Lung (tissue), 12 donors: ENCODE measurements around the gene CPAMD8. TPM values are rescaled to one million over a fixed set of nuclear protein-coding genes. Genes with fewer than 3 reads are reported as not detected.

Experiments used
- ATAC-seq: fragments of 200-7000 bp; cut with Tn5 transposase; one replicate; pipeline ENCODE4 v1.9.1; 2020; ENCODE audit warnings: moderate number of reproducible peaks; ENCODE audit not compliant: insufficient read depth, low FRiP score
- DNase-seq, 3 donors: peaks; one replicate each; pipeline ENCODE4 v3.0.0-alpha.2; 2013 to 2017
- H3K27ac ChIP-seq, 2 donors: one replicate each; pipeline ENCODE4 v1.5.1; 2013; ENCODE audit warnings: mild to moderate bottlenecking in 2 of 2, moderate library complexity in 2 of 2, control low read depth in 1 of 2, inconsistent platforms in 1 of 2, low read depth in 1 of 2, low read length in 1 of 2
- H3K27me3 ChIP-seq, 3 donors: one replicate each; pipeline ENCODE4 v1.5.1; 2013; ENCODE audit warnings: low read length in 2 of 3; ENCODE audit not compliant: control insufficient read depth in 3 of 3, insufficient read depth in 3 of 3
- H3K36me3 ChIP-seq, 4 donors: one replicate each; pipeline ENCODE4 v1.5.1; 2013; ENCODE audit warnings: low read length in 4 of 4, mild to moderate bottlenecking in 1 of 4, moderate library complexity in 1 of 4; ENCODE audit not compliant: control insufficient read depth in 4 of 4, insufficient read depth in 4 of 4
- H3K4me1 ChIP-seq, 5 donors: one replicate each; pipeline ENCODE4 v1.5.1; 2013; ENCODE audit warnings: low read length in 5 of 5, mild to moderate bottlenecking in 2 of 5, moderate library complexity in 1 of 5; ENCODE audit not compliant: control insufficient read depth in 5 of 5, insufficient read depth in 5 of 5
- H3K4me3 ChIP-seq: one replicate; pipeline ENCODE4 v1.5.1; 2013; ENCODE audit warnings: mild to moderate bottlenecking, control low read depth, moderate library complexity
- H3K9ac ChIP-seq, 2 donors: one replicate each; pipeline ENCODE4 v1.5.1; 2013; ENCODE audit warnings: low read length in 2 of 2, control low read depth in 1 of 2; ENCODE audit not compliant: insufficient read depth in 1 of 2
- H3K9me3 ChIP-seq, 4 donors: one replicate each; pipeline ENCODE4 v1.5.1; 2013; ENCODE audit warnings: low read length in 3 of 4, mild to moderate bottlenecking in 1 of 4, moderate library complexity in 1 of 4; ENCODE audit not compliant: control insufficient read depth in 4 of 4, insufficient read depth in 3 of 4
- WGBS, 2 donors: extraction: QIAGEN DNeasy Blood & Tissue Kit; methylation state at CpG; one replicate each; pipeline ENCODE4 v1.1.7; 2013; 5-methylcytosine and 5-hydroxymethylcytosine counted together
- polyA plus RNA-seq, 2 donors: library from polyadenylated mRNA; stranded (reverse); fragments of 200-250 nt; gene quantifications; one replicate each; pipeline ENCODE4 v1.2.1, GENCODE V29; 2013
- total RNA-seq, 2 donors: library from RNA; depleted of rRNA in 1 of 2; stranded (reverse); fragments of >200 nt in 1 of 2; gene quantifications; one replicate each; pipeline ENCODE4 v1.2.1, GENCODE V29; 2014 to 2021
- TF ChIP-seq, protein P1 (sequence below): IDR thresholded peaks from 2 replicates; pipeline ENCODE4 v1.5.1; 2012; ENCODE audit warnings: mild to moderate bottlenecking; ENCODE audit errors: control extremely low read depth, extremely low read depth
- donor health status: control.
- donor health status: control.
- donor health status: Bipolar disorder and iron deficiency.
- donor health status: healthy.
- donor health status: DM: yes; HTN: yes; CAD: no.

The CPAMD8 gene
- total and polyA plus RNA-seq, 4 donors = 9.6 to 143 (median 31.4) TPM

DNA sequence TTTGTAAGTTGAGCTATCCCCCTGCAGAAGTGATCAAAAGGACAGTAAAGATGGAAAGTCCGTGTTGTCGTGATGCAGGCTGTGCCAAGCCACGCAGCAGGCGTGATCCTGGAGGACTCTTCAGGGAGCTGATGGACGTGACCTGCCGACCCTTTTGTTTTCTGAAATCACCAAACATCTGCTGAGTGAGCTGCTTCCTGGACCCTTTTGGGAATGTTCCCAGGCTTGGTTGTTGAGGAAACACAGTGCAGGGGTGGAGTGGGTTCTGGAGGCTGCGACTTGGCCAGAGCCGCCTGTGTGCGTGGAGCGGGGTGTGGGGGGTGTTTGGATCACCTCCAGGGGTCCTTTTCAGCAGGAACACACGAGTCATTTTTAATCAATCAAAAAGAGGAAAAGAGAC, 15.4 kb upstream of the CPAMD8 start:
- DNase-seq = peak; percentile 48 to 79 (median 54)

DNA sequence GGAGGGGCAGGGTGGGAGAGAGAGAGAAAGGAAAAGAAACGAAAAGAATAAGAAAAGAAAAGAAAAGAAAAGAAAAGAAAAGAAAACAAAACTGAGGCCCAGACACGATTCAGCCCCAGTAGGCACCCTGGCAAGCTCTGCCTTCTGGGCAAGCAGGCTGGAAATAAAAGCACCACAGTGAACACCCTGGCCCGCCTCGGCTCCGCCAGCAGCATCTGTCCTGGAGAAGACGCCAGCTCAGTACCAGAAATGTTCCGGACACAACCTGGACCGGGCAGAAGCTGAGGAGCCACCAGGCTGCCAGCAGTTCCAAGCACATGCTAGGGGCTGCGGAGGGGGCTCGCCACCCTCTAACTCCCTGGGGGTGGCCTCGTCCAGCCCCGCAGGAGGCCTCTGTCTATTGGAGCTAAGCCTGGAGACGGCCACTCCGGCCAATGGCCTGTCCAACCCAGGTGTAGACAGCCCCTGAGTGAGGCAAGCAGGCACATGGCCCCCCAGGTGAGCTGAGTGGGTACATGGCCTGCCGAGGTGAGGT, 11.4 kb upstream of the CPAMD8 start:
- ATAC-seq (no peak), DNase-seq (no peak)
- Histone ChIP-seq H3K36me3 (no peaks in the 10 kb centered on the region), H3K4me3 (no peak overlapping the region), H3K9me3 (no peaks in the 10 kb centered on the region), H3K4me1 (peaks cover 0 to 3% (median 0%) of the 10 kb centered on the region in 5 donors), H3K27me3 (no peaks in the 10 kb centered on the region), H3K27ac (no peak overlapping the region), H3K9ac (no peak overlapping the region)
- WGBS, 2 donors = 85% methylated on average over 15 of the region's 15 CpGs
- TF ChIP-seq, protein P1, sequence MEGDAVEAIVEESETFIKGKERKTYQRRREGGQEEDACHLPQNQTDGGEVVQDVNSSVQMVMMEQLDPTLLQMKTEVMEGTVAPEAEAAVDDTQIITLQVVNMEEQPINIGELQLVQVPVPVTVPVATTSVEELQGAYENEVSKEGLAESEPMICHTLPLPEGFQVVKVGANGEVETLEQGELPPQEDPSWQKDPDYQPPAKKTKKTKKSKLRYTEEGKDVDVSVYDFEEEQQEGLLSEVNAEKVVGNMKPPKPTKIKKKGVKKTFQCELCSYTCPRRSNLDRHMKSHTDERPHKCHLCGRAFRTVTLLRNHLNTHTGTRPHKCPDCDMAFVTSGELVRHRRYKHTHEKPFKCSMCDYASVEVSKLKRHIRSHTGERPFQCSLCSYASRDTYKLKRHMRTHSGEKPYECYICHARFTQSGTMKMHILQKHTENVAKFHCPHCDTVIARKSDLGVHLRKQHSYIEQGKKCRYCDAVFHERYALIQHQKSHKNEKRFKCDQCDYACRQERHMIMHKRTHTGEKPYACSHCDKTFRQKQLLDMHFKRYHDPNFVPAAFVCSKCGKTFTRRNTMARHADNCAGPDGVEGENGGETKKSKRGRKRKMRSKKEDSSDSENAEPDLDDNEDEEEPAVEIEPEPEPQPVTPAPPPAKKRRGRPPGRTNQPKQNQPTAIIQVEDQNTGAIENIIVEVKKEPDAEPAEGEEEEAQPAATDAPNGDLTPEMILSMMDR = no peak

More for the DNA sequence above, 15.4 kb upstream of the CPAMD8 start:
- TF ChIP-seq, protein P1 = no peak
- 22 to 35% methylated on average over 11 of the region's 11 CpGs for WGBS, 2 donors
- Histone ChIP-seq H3K9ac (no peak overlapping the region), H3K36me3 (no peaks in the 10 kb centered on the region), H3K27me3 (no peaks in the 10 kb centered on the region), H3K4me3 (no peak overlapping the region), H3K9me3 (no peaks in the 10 kb centered on the region), H3K4me1 (peaks cover 0 to 3% (median 0%) of the 10 kb centered on the region in 5 donors), H3K27ac (peak overlapping the region; percentile 28 to 49)
- no peak for ATAC-seq

DNA sequence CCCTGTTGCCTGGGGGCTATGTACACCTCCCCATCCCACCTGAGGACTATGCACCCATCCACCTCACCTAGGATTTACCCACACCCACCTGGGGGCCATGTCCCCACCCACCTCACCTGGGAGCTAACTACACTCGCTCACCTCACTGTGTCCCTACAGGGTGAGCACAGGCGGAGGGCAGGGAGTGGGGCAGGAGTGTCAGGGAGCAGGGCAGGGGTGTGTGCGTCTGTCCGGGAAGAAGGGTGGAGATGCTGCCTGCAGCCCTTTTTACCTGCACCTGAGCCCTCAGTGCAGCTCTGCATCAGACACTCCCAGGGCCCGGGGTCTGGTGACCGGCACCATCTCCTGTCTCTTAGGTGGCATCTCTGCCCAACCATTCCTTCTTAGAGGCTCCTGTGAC, 10.6 kb upstream of the CPAMD8 start:
- 87 to 95% methylated on average over 6 of the region's 6 CpGs for WGBS, 2 donors
- no peak overlapping the region for H3K4me3 ChIP-seq
- H3K9me3 ChIP-seq = no peaks in the 10 kb centered on the region
- no peak for ATAC-seq
- no peak for DNase-seq
- no peaks in the 10 kb centered on the region for H3K27me3 ChIP-seq
- no peak overlapping the region for H3K27ac ChIP-seq
- TF ChIP-seq, protein P1 = no peak
- H3K9ac ChIP-seq = no peak overlapping the region
- peaks cover 0 to 2% (median 0%) of the 10 kb centered on the region in 5 donors for H3K4me1 ChIP-seq
- no peaks in the 10 kb centered on the region for H3K36me3 ChIP-seq

DNA sequence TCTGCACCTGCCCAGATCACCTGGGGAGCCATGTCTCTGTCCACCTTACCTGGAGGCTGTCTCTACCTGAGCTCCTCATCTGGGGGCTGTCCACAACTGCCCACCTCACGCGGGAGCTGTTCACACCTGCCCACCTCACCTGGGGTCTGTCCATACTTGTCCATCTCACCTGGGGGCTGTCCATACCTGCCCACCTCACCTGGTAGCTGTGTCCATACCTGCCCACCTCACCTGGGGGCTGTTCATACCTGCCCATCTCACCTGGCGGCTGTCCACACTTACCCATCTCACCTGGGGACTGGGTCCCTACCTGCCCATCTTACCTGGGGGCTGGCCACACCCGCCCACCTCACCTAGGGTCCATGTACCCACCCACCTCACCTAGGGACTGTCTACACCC, 10.0 kb upstream of the CPAMD8 start:
- no peaks in the 10 kb centered on the region for H3K27me3 ChIP-seq
- 84 to 99% methylated on average over 4 of the region's 4 CpGs for WGBS, 2 donors

More for the DNA sequence above, 10.0 kb upstream of the CPAMD8 start:
- Histone ChIP-seq H3K9me3 (no peaks in the 10 kb centered on the region), H3K9ac (no peak overlapping the region), H3K4me1 (peaks cover 0 to 2% (median 0%) of the 10 kb centered on the region in 5 donors), H3K36me3 (no peaks in the 10 kb centered on the region), H3K27ac (no peak overlapping the region), H3K4me3 (no peak overlapping the region)
- TF ChIP-seq, protein P1 = no peak
- ATAC-seq (no peak), DNase-seq (no peak)
